HG02610 (cell line): ENCODE measurements around the gene PDE4D.

Experiments
- ATAC-seq: cut with Tn5 transposase; IDR thresholded peaks from one replicate; pipeline ENCODE4 v1.9.1; 2021; ENCODE audit warnings: mild to moderate bottlenecking, moderate library complexity; ENCODE audit not compliant: unreplicated experiment

Gene PDE4D

DNA sequence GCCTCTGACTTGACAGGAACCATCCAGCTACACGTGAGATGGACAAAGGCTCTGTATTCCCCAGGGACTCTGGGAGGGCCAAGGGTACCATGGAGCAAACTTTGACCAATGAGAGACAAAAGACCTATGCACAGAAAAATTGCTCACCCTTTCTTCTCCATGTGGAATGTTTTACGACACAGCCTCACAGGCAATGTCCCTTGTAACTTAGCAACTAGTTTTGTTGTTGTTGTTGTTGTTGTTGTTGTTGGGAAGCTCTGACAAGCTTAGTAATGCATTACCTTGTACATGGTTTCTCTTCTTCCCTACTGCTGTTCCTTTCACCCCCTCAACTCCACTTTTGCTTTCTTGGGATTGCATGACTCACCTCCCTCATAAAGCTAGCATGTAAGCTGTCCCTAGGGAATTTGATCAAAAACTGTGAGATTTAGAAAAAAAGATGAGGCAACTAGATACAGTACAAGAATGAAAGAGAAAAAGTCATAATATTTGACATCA, 759.7 kb downstream of the PDE4D start:
- ATAC-seq = no peak

DNA sequence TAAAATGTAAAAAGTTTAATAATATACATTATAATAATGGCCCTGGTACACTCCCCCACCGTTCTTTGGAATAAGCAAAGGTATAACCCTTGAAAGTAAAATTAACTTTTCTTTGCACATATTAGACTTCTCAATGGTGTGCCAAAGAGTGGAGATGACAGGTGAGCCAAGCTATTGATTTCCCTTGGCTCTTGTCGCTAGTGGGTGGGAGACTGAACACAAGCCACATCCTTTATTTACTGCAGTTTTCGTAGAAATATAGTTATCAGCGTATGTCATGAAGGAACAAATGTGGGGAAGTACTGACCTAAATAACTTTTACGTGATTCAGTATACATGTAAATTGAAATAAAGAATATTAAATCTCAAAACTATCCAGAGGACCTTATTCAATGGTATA, 761.4 kb downstream of the PDE4D start:
- ATAC-seq = no peak

- ATAC-seq = no peak
Measured at GRCh38 chr5:59130431-59130830, 763.1 kb downstream of the PDE4D start.

DNA sequence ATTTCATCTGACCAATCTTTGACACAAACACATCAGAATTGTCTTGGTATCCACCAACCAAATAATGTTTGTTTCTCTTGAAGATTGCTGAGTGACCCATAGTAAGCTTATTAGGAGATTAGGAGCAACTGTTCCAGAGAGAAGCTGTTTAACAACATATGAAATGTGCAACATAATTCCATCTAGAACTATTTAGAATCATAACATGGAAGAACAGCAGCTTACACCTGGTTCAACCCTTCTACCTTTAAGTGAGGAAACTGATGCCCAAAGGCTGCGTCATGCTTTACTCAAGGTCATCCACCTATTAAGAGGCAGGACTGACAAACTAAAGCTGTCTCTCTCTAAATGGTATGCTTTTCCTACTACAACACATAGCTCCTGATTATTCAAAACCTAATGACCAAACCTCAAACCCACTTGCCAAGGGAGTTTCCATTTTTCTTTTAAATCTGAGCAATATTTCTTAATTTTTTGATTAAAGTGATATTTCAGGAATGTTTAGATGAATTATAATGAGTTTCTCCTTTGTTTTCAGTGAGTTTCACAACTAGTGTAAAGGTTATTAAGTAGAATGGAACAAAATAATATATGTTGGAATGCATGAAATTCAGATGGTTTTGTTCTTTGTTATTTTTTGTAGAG, 764.8 kb downstream of the PDE4D start:
- no peak for ATAC-seq

DNA sequence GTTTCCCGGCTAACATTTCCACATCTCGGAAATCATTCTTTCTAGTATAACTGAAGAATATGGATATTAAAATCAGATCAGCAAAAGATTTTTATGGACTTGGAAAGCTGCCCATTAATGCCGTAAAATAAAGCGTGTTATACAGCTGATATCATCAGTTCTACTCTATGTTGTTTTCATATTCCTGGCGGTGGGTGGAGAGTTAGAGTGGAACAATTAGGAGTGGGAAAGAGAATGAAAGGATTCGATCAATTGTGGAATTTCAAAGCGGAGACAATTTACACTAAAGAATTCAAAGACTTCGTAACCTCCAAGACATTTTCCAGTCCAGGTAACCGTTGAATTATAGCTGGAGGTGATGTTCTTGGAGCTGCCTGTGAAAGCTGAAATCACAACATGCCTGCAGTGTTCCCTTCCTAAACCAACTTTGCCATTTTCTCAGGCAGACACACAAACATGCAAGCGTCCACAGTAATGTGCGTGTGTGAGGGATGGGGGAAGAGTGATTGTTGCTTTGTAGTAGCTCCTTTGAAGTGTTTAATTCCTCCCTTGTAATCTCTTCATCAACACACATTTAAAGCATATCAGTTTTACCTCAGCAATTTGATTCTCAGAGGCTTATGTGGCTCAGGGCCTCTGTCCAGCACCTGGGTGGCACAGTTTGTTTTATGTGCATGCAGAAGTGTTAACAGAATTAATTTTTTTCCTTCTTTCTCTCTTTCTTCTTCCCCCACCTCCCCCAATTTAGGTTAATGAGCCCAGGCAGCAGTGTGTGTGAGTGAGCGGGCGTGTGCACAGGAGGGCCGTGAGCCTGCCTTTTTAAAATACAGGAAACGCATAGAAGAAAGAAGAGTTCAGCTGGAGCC, 766.6 kb downstream of the PDE4D start:
- no peak for ATAC-seq

DNA sequence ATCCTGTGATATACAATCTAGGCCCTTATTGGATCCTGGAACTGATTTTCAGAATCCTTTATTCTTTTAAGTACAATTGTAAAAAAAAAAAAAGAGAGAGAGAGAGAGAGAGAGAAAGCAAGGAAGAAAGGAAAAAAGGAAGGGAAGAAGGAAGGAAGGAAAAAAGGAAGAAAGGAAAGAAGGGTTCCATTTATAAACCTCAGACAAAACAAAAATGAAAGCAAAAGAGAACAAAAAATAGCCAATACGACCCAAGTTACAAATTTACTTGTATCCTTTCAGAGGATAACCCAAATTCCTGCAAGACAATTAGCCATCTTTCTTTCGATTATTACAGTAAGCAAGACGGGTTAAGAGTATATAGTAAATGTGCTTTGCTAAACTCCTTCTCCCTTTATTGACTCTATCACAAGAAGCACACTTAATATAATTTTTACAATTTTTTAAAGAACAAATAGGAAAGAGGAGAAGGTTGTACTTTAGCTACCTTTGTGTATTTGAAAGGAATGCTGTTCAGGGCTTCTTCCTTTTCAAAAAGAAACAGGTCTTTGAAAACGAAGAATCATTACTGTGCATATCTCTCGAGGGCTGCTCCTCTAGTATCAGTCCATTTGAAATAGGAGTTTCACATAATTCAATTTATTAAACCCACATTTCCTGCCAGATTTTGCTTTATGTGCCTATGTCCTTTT, 767.4 kb downstream of the PDE4D start:
- ATAC-seq = no peak

GRCh38 chr5:59125011-59125961, 768.2 kb downstream of the PDE4D start:
- ATAC-seq = no peak

GRCh38 chr5:59123595-59124561, 769.6 kb downstream of the PDE4D start:
- peak; percentile 31 for ATAC-seq

- no peak for ATAC-seq
Measured at GRCh38 chr5:59119480-59119879, 774.0 kb downstream of the PDE4D start.

DNA sequence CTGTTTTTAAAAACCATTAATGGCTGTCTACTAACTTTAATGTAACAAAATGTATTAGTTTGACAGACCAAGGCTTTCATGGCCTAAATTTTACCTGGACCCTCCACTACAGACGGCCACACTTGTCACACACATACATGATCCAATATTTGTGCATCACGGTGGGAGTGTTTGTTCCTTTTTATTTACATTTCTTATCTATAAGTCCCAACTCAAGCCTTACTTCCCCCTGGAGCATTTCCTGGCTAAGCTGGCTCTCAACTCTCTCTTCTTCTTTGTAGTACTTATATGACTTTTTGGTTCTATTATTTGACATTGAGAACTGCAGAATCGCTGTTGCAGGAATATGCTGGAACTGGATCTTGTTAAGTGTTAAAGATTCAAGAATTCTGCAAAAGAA, 776.2 kb downstream of the PDE4D start:
- no peak for ATAC-seq

DNA sequence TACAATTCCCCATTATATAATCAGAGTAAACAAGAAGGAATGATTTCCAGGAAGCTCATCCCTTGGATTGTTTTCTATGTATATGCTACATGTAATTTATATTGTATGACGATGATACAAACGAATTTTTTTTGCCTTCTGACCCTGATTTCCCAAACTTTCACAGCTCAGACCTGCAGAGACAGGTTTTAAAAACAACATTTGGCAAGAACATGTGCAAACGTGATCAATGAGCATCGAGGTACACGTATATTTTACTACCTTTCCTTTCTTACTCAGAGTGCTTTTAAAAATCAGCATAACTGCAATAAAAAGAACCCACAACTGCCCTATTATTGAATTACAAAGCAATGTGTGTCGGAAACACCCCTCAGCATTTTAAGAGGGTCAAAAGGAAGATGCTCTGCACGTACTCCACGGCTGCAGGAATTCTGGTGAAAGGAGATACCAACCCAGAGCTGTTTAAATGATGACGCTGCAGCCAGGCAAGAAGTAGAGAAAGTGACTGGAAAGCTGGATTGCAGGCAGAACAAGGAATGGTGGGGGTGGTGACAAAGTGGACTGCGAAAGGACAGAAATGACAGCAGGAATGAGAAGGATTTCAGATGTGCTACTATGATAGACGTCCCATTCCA, 777.2 kb downstream of the PDE4D start:
- ATAC-seq = no peak

- no peak for ATAC-seq
Measured at GRCh38 chr5:59115345-59115744, 778.2 kb downstream of the PDE4D start.

GRCh38 chr5:59109383-59109782, 784.1 kb downstream of the PDE4D start:
- no peak for ATAC-seq

DNA sequence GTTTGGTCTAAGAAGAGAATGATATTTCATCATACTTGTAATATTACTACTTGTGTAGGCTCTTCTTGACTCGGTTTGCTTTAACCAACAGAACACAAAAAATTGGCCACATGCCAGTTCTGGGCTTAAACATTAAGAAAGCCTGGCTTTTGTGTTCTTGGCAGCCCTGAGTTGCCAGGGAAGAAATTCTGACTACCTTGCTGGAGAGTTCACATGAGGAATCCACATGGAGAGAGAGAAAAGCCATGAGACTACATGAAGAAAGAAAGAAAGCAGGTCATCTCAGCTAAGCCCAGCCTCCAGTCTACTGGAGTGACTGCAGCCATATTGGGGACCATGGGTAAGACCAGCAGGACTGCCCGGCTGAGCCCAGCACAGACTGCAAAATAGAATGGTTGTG, 785.8 kb downstream of the PDE4D start:
- no peak for ATAC-seq

DNA sequence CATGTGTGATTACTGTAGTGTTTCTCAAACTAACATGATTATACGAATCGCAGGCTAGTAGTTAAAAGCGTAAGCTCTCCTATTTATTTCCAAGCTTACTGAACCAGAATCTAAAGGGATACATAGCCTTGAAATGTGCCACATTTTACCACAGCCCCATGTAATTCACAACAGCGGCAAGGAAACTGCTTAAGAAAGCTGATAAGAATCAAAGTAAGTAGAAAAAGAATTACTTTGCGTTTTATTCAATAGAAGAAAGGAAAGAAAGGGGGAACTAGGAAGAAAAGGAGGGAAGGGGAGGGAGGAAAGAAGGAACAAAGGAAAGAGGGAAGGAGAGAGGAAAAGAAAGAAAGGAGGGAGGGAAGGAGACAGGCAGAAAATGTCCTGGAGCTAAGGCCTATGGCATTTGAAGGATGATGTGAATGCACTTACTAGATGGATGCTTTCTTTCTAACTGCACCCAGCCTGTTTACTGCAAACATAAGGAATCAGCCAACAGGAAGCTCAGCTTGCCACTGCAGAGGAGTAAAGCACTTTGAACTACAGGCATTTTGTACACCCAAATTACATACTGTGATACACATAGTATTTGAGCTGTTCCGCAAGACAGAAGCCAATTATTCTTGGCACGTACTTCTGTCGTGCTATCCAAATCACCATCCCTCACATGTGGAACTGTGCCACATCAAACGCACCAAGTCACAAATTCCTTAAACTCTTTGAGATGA, 789.0 kb downstream of the PDE4D start:
- ATAC-seq = no peak

DNA sequence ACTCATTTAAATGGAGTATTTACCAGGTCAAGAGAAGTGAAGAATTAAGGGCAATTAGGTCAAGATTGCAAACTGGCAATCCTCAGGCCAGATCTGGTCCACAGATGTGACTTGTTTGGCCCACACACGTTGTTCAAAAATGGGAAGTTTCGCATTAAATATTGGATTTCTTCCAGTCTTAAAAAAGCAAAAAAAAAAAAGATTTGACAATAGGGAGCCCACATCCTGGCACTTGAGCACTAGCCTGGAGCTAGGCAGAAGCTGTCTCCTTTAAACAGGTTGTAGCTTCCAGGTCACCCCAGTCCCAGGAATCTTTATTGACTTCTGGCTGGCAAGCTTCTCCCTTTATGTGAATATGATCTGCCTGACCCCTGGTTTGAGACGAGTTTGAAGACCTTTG, 790.2 kb downstream of the PDE4D start:
- no peak for ATAC-seq

DNA sequence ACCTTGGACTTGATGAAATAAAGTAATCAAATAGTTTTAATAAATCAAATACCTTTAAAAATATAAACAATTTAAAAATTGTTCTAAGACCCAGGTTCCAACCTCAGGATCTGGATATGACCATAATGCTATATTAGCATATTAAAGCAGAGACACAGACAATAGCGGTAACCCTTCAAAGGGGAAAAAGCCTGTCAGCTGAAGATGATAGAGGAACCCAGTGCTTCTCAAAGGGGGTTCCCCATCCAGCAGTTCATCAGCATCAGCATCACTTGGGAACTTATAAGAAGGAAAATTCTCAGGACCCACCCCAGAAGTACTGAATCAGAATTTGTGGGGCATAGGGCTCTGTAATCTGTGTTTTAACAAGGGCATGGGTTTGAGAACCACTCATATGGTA, 791.1 kb downstream of the PDE4D start:
- no peak for ATAC-seq

- no peak for ATAC-seq
Measured at GRCh38 chr5:59100875-59101274, 792.7 kb downstream of the PDE4D start.
